ENCODE results near the gene GALNS.

GALNS gene

DNA sequence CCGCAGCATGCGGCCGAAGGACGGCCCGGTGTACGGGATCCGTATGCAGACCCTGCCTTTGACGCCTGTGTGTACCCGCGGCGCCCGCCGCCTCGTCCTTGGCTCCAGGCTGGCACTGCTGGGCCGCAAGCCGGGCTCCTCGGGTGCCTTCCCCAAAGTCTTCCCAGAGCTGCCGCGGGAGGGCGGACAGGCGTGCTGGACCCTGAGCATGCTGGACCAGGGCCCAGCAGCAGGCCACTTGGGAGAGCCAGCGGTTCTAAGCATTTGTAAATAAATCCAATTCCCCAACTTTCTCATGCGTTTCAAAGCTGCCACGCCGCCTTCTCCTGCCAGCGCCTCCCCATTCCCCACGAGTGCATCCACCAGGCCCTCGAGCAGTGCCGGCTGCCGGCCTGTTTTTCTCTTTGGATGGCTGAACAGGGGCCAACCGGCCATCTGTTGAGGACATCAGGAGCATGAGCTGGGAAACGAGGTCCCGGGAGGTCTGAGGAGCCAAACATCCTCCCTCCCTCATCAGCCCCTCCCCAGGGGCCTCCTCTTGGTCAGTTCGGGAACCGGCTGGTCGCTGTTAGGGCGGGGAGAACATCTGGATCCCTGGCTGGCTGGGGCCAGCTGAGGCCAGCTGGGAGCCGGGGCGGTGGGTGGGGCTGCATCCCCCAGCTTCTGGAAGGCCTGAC lies 30.2 kb upstream of the GALNS start:
- H3K9me3 ChIP-seq (ENCODE audit: control insufficient read depth, insufficient read depth, low read length), result no peaks in the 10 kb centered on the region
- no peaks in the 10 kb centered on the region for H3K36me3 ChIP-seq (ENCODE audit: control insufficient read depth, insufficient read depth, low read length)
- H3K4me1 ChIP-seq (ENCODE audit: control insufficient read depth, insufficient read depth, low read length), result no peaks in the 10 kb centered on the region
- no peak overlapping the region for H3K9ac ChIP-seq (ENCODE audit: low read depth, low read length)
- no peak overlapping the region for H3K4me3 ChIP-seq (ENCODE audit: low read depth, low read length)
- H3K27me3 ChIP-seq (ENCODE audit: control insufficient read depth, insufficient read depth, low read length), result no peaks in the 10 kb centered on the region

DNA sequence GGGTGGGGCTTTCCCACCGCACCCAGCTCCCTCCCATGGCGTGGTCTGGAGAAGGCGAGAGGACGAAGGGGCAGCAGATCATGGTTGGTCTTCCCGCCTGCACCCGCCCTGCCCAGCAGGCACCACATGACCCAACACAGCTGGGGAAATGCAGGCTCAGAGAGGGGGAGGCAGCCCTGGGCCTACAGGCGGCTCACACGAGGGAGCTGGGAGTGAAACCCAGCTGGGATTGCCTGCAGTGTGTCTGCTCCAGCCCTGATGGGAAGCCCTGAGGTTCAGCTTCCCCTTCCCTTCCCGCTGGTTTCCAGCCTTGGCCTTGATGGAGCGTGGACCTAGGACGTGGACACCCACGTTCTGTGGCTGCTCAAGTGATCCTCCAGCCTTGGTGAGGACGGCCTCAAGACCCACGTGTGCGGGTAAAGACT lies 29.7 kb upstream of the GALNS start:
- H3K36me3 ChIP-seq (ENCODE audit: control insufficient read depth, insufficient read depth, low read length), result no peaks in the 10 kb centered on the region

DNA sequence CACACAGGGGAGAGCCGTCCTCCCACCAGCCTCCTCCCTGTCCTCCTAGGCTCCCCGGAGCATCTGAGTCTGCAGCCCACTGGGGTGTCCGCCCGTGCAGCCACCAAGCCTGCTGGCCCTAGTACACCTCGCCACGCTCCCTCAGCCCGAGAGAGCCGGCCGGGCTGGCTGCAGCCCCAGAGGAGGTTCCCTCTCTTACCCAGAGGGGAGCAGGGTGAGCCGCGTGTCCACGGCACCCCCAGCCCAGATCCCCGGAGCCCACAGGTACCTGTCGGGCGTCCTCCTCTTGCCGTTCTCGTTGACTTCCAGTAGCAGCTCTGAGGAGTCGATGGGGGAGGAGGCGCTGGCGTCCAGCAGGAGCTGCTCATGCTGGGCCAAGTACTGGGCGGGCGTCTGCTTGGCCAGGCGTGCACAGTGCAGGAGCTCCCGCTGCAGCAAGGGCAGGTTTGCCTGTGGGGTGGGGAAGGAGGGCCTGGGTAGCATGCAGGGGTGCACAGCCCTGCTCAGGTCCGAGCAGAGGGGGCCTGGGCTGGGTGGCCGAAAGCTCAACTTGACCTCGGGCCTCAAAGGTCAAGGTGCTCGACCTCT lies 29.0 kb upstream of the GALNS start:
- H3K4me3 ChIP-seq (ENCODE audit: low read depth, low read length), result no peak overlapping the region
- no peak overlapping the region for H3K9ac ChIP-seq (ENCODE audit: low read depth, low read length)
- no peaks in the 10 kb centered on the region for H3K27me3 ChIP-seq (ENCODE audit: control insufficient read depth, insufficient read depth, low read length)
- H3K9me3 ChIP-seq (ENCODE audit: control insufficient read depth, insufficient read depth, low read length), result no peaks in the 10 kb centered on the region
- H3K36me3 ChIP-seq (ENCODE audit: control insufficient read depth, insufficient read depth, low read length), result no peaks in the 10 kb centered on the region
- H3K4me1 ChIP-seq (ENCODE audit: control insufficient read depth, insufficient read depth, low read length), result no peaks in the 10 kb centered on the region

More for the DNA sequence above, 29.7 kb upstream of the GALNS start:
- Histone ChIP-seq H3K4me1 (ENCODE audit: control insufficient read depth, insufficient read depth, low read length) (no peaks in the 10 kb centered on the region), H3K27me3 (ENCODE audit: control insufficient read depth, insufficient read depth, low read length) (no peaks in the 10 kb centered on the region), H3K4me3 (ENCODE audit: low read depth, low read length) (no peak overlapping the region), H3K9me3 (ENCODE audit: control insufficient read depth, insufficient read depth, low read length) (no peaks in the 10 kb centered on the region), H3K9ac (ENCODE audit: low read depth, low read length) (no peak overlapping the region)

DNA sequence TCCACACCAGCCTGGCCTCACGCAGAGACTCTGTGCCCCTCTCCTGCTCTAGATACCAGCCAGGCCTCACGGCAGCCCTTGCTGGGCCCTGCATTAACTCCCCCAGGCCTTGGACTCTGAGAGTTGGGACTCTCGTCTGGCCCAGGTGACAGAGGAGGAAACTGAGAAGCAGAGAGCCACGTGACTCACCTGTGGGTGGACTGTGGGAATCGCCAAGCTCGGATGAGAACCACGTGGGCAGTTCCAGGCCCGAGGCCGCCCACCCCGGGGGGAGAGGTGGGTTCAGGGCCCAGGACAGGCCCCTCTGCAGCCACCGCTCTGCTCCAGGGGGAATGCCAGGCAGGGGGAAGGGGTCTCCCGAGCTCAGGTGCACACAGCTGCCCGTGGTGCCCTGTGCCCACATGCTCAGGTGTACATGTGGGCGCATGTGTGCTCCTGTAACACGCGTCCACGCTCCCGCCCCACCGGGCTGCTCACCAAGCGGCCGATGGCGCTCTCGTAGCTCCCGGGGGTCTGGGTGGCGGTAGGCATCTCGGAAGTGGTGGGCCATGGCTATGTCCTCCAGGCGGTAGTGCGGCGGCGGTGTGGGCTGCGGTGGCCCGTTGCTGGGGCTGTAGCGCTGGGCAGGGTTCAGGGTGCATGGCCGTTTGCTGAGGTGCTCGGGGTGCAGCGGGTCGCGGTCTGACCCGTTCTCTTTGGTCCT lies 28.0 kb upstream of the GALNS start:
- Histone ChIP-seq H3K9ac (ENCODE audit: low read depth, low read length) (no peak overlapping the region), H3K27me3 (ENCODE audit: control insufficient read depth, insufficient read depth, low read length) (no peaks in the 10 kb centered on the region), H3K9me3 (ENCODE audit: control insufficient read depth, insufficient read depth, low read length) (no peaks in the 10 kb centered on the region), H3K4me3 (ENCODE audit: low read depth, low read length) (no peak overlapping the region), H3K4me1 (ENCODE audit: control insufficient read depth, insufficient read depth, low read length) (no peaks in the 10 kb centered on the region), H3K36me3 (ENCODE audit: control insufficient read depth, insufficient read depth, low read length) (no peaks in the 10 kb centered on the region)

DNA sequence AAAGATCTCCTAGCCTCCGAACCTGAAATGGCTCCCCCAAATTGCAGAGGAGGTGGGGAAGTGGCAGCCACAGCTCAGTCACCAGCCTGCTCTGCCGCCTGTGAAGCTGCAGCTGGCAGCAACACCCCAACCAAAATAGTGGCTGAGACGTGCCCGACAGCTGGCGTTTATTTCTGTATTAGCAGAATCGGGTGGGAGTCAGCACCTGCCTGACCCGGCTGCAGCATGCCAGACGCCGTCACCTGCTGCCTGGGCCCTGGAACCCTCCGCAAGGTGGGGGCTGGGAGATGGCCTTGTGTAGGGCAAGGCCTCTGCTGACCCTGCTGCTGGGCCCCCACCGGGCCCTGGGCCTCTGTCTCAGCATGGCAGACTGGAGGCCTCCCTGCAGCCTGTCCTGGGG lies 27.2 kb upstream of the GALNS start:
- Histone ChIP-seq H3K36me3 (ENCODE audit: control insufficient read depth, insufficient read depth, low read length) (no peaks in the 10 kb centered on the region), H3K4me1 (ENCODE audit: control insufficient read depth, insufficient read depth, low read length) (no peaks in the 10 kb centered on the region), H3K4me3 (ENCODE audit: low read depth, low read length) (no peak overlapping the region), H3K9ac (ENCODE audit: low read depth, low read length) (no peak overlapping the region), H3K27me3 (ENCODE audit: control insufficient read depth, insufficient read depth, low read length) (no peaks in the 10 kb centered on the region), H3K9me3 (ENCODE audit: control insufficient read depth, insufficient read depth, low read length) (no peaks in the 10 kb centered on the region)

DNA sequence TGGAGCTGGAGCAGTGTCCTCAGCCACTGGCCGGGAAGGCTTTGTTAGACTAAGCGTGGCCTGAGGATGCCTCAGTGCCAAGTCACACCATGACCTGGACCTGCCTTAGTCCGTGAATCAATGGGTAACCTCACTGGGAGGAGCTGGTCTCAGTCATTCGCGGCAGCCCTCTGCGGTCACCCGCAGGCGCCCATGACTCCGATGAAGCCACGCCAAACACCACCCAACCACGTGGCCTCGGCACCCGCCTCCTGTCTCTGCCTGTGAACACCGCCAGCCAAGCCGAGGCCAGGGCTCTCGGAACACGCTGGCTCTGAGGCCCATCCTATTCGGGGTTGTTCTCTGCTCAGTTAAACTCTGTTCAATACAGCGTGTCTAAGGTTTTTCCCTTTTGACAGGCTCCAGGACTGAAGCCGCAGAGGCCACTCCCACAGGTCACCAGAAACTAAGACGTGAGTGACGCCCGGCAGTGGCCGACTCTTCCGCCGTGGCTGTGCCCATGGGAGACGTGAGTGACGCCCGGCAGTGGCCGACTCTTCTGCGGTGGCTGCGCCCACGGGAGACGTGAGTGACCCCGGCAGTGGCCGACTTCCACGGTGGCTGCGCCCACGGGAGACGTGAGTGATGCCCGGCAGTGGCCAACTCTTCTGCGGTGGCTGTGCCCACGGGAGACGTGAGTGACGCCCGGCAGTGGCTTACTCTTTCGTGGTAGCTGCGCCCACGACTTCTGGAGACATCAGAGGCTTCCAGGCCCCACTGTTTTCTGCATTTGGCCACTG lies 26.6 kb upstream of the GALNS start:
- Histone ChIP-seq H3K27me3 (ENCODE audit: control insufficient read depth, insufficient read depth, low read length) (no peaks in the 10 kb centered on the region), H3K9me3 (ENCODE audit: control insufficient read depth, insufficient read depth, low read length) (no peaks in the 10 kb centered on the region), H3K4me3 (ENCODE audit: low read depth, low read length) (no peak overlapping the region), H3K36me3 (ENCODE audit: control insufficient read depth, insufficient read depth, low read length) (no peaks in the 10 kb centered on the region), H3K4me1 (ENCODE audit: control insufficient read depth, insufficient read depth, low read length) (no peaks in the 10 kb centered on the region), H3K9ac (ENCODE audit: low read depth, low read length) (no peak overlapping the region)

DNA sequence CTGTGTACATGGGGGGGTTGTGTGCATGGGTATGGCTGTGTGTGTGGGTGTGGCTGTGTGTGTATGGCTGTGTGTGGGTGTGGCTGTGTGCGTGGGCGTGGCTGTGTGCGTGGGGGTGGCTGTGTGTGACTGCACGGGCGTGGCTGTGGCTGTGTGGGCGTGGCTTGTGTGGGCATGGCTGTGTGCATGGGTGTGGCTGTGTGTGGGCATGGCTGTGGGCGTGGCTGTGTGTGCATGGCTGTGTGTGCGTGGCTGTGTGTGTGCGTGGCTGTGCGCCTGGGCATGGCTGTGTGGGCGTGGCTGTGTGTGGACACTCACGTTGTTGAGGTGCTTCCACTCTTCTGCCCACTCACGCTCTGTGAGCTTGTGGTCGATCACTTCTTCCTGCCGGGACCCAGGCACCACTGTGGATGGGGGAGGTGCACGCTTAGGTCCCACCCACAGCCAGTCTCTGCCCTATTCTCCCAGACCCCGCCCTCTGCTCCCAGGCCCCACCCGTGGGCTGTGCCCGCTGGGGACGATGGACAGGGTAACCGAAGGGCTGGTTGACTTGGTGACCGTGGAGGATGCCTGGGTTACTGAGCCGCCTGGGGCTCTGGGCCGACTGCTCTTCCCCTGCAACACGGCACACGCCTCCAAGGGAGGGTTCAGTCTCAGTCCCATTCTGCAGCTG lies 25.7 kb upstream of the GALNS start:
- no peak overlapping the region for H3K9ac ChIP-seq (ENCODE audit: low read depth, low read length)
- H3K27me3 ChIP-seq (ENCODE audit: control insufficient read depth, insufficient read depth, low read length), result no peaks in the 10 kb centered on the region
- no peak overlapping the region for H3K4me3 ChIP-seq (ENCODE audit: low read depth, low read length)
- H3K36me3 ChIP-seq (ENCODE audit: control insufficient read depth, insufficient read depth, low read length), result no peaks in the 10 kb centered on the region
- no peaks in the 10 kb centered on the region for H3K9me3 ChIP-seq (ENCODE audit: control insufficient read depth, insufficient read depth, low read length)
- H3K4me1 ChIP-seq (ENCODE audit: control insufficient read depth, insufficient read depth, low read length), result no peaks in the 10 kb centered on the region

DNA sequence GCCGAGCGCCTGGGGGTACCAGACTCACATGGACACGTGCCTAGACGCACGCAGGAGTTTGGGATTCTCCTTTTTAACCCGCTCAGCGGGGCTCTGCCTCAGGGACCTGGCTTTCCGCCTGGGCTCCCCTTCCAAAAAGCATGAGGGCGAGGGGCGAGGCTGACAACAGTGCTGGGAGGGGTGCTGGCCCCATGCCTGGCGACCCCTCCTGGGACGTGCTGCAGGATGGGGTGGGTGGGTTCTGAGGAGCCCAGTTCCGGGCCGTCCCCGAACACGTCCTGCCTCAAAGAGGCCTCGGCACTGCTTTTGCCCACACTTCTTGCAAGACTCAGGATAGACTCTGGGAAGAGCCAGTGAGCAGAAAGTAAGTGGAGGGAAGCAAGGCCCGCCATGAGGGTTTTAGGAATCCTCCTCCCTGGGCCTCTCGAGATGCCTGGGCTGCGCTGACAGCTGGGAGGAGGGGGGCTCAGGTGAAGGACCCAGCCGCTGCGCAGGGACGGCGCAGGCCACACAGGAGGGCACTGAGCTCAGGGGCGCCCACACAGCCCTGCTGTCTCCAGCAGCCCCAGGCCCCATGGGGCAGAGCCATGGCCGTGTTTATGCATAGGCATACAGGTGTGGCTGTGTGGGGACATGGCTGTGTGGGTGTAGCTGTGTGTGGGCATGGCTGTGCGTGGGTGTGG lies 25.1 kb upstream of the GALNS start:
- Histone ChIP-seq H3K36me3 (ENCODE audit: control insufficient read depth, insufficient read depth, low read length) (no peaks in the 10 kb centered on the region), H3K27me3 (ENCODE audit: control insufficient read depth, insufficient read depth, low read length) (no peaks in the 10 kb centered on the region), H3K9ac (ENCODE audit: low read depth, low read length) (no peak overlapping the region), H3K4me3 (ENCODE audit: low read depth, low read length) (no peak overlapping the region), H3K9me3 (ENCODE audit: control insufficient read depth, insufficient read depth, low read length) (no peaks in the 10 kb centered on the region), H3K4me1 (ENCODE audit: control insufficient read depth, insufficient read depth, low read length) (no peaks in the 10 kb centered on the region)

DNA sequence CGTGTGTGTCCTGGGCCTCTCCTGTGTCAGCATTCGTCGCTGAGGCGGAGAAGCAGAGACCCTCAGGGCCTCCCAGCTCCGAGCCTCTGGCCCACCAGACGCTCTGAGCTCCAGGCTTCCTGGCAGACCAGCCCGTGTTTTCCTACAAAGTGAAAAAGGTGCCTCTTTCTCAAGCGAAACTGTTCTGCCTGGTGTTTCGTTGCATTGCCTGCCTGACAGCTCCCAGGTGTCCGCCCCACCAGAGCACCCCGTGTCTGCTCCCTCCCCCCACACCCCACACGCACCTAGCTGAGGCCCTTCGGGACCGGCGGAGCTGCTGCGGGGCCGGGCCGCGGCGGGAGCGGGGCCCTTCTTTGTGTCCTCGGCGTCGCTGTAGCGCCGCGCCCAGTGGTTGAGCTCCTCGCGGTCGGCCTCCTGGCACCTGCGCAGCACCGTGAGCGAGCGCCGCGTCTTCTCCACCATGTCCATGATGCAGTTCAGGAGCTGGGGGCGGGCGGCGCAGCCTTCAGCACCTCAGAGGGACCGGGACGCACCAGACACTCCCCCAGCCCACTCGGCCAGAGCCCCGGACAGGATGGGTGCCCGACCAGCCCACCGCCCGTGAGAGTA lies 24.4 kb upstream of the GALNS start:
- H3K9me3 ChIP-seq (ENCODE audit: control insufficient read depth, insufficient read depth, low read length), result no peaks in the 10 kb centered on the region
- H3K4me1 ChIP-seq (ENCODE audit: control insufficient read depth, insufficient read depth, low read length), result no peaks in the 10 kb centered on the region
- no peaks in the 10 kb centered on the region for H3K27me3 ChIP-seq (ENCODE audit: control insufficient read depth, insufficient read depth, low read length)
- H3K4me3 ChIP-seq (ENCODE audit: low read depth, low read length), result no peak overlapping the region
- H3K36me3 ChIP-seq (ENCODE audit: control insufficient read depth, insufficient read depth, low read length), result no peaks in the 10 kb centered on the region
- no peak overlapping the region for H3K9ac ChIP-seq (ENCODE audit: low read depth, low read length)

DNA sequence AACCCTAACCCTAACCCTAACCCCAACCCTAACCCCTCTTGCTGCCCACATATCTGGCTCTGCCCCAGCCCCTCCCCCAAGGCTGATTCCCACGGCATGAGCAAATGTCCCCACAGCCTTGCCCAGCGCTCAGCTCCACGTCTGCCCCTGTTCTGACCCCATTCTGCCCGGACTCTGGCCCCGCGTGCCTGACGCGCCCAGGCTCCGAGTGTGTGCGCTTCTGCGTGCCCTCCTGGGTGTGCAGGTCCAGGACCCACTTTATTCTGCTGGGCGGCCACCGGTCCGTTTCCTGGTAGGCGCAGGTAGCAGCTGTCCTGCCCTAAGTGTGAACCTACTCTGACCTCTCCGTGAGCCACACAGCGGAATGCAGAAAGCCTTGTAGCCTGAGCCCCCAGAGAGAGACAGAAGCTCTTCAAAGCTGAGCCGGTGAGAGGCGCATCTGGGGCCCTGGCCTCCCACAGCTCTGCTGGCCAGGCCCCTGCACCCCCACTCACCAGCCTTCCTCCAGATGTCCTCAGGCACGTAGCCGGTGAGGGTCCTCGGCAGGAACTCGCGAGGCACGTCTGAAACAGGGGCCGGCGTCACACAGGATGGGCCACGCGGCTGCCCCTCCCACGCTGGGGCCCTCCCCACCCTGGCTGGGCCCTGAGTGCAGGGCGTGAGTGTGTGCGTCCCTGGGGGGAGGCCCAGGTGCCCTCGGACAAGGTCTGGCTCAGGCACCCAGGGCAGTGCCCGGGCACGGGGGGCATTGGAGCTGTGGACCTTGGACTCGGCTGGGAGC lies 23.7 kb upstream of the GALNS start:
- Histone ChIP-seq H3K27me3 (ENCODE audit: control insufficient read depth, insufficient read depth, low read length) (no peaks in the 10 kb centered on the region), H3K9ac (ENCODE audit: low read depth, low read length) (no peak overlapping the region), H3K9me3 (ENCODE audit: control insufficient read depth, insufficient read depth, low read length) (no peaks in the 10 kb centered on the region), H3K4me3 (ENCODE audit: low read depth, low read length) (no peak overlapping the region), H3K36me3 (ENCODE audit: control insufficient read depth, insufficient read depth, low read length) (no peaks in the 10 kb centered on the region), H3K4me1 (ENCODE audit: control insufficient read depth, insufficient read depth, low read length) (no peaks in the 10 kb centered on the region)
